GM19468 (cell line): ENCODE data around the gene KDM5B.
"Not testable (repeated sequence)": the region's sequence is repeated elsewhere in the genome, so short reads cannot be mapped to it uniquely, and the experiment has no call there.

Experiments used
- ATAC-seq: cut with Tn5 transposase; IDR thresholded peaks from one replicate; pipeline ENCODE4 v1.9.1; 2021; ENCODE audit warnings: mild to moderate bottlenecking, moderate library complexity, moderate number of reproducible peaks; ENCODE audit not compliant: unreplicated experiment; ENCODE audit errors: extremely low read depth

KDM5B gene

DNA sequence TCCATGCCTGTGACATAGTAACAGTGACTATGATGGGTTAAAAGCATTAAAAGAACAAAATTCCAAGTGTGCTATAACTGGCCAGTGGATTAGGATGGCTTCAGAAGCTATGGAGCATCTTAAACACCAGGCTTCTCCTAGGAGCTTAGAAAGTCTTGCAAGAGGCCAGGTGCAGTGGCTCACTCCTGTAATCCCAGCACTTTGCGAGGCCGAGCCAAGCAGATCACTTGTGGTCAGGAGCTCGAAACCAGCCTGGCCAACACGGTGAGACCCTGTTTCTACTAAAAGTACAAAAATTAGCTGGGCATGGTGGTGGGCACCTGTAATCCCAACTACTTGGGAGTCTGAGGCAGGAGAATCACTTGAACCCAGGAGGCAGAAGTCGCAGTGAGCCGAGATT is 85.2 kb downstream of the KDM5B start:
- not testable (repeated sequence) for ATAC-seq

DNA sequence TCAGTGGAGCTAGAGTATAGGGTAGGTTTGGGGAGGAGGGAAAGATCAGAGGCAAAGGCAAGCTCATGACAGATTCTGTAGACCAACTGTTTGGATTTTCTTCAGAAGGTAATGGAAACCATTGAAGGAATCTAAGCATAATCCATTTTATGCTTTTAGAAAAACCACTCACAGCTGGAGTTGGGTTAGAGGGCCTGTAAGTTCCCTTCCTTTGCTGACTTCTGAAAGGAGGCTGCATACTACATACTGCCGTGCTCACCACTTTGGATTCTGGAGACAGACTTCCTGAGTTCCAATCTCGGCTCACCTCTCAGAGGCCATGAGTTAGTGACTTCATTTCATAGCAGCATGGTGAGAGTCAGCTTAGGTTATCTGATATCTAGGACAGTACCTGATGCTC is 91.6 kb downstream of the KDM5B start:
- ATAC-seq: no peak

- not testable (repeated sequence) for ATAC-seq
Measured at GRCh38 chr1:202714202-202714601, 94.0 kb downstream of the KDM5B start.

DNA sequence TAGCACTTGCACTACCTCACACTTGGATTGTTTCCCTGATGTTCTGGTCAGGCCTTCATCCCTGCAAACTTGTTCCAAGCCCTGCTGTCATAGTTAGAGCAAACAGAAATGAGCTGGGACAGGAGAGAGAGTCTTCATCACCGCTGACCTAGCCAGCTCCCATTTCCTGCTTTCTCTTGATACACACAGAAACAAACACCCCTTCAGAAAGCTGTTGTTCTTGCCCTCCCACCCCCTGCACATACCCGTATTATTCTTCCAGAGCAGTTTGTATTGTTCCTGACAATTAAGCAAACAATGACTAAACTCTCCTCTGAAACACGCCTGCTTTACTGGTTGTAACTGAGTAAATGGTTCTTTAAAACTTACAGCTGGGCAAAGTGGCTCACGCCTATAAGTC is 95.1 kb downstream of the KDM5B start:
- no peak for ATAC-seq

DNA sequence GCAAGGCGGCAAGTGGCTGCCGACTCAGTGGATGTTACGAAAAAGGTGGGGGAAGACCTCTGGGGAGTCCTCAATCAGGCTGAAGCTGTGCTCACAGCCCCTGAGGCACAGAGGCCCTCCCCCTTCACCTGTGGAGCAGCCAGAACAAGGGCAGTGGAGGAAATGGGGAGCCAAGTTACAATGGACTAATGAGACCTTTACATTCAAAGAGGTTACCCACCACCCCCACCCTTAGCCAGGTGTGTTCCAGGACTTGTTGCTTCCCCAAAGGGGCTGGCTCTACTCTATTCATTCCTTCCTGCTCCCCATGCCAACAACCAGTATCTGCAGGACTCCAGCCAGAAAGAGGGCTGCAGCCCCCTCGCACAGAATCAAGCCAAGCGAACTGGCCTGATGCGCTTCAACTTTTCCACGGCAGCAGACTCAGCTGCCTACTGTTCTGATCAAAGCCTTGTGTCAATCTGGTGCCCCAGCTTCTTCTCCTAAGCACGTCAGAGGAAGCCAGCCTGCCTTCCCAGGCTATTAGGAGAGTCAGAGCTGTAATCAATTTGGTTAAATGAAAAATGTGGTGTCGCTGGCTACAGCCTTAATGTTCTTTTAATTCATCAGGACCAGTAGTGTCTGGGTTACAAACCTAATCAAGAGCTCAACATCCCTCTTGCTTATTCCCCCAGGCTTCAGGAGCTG is 96.1 kb downstream of the KDM5B start:
- ATAC-seq: no peak

DNA sequence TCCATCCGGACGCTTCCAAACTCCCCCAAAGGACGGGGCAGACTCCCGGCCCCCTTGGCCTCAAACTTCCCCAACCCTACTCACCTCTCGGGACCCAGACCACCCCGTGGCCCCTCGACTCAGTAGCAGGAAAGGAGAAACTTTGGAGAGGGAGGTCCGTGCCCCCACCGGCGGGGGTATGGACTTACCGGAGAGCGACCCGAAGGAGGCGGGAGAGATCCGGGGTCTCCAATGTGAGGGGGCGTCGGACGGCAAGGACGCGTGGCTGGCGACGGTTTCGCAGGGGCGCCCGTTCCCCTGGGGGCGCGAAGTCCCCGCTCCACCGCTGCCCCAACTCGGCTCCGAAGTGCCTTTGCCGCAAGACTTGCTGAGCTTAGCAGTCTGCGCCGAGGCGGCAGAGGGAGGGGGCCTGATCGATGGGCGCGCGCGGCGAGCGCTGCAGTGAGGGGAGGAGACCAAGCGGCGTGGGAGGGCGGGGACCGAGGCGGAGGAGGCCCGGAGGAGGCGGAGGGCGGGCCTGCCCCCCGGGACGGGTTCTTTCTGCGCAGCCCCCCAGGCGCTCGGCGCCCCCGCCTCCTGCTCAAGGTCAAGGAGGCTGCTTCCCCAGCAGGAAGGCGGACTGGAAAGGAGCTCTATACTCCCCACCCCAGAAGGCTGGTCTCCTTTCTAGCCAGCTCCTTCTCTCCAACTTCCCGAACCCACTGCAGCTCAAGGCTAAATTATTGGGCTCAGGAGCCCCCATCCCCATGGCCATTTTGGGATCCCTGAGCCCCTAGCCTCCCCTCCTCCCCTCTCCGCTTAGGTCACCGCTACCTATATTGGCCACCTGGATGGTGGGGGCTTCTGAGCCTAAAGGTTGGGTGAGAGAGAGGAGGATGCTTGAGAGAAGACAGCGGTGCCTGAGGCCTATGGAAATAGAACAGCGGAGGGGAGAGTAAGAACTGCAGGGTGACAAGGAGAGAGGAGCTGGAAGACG is 97.9 kb downstream of the KDM5B start, which contains the start of gene SYT2:
Gene SYT2, minus strand, starts transcription at position 385 of the 976 bp plus-strand sequence. CDS start 104,682 bp downstream, outside the sequence.
- ATAC-seq: no peak

DNA sequence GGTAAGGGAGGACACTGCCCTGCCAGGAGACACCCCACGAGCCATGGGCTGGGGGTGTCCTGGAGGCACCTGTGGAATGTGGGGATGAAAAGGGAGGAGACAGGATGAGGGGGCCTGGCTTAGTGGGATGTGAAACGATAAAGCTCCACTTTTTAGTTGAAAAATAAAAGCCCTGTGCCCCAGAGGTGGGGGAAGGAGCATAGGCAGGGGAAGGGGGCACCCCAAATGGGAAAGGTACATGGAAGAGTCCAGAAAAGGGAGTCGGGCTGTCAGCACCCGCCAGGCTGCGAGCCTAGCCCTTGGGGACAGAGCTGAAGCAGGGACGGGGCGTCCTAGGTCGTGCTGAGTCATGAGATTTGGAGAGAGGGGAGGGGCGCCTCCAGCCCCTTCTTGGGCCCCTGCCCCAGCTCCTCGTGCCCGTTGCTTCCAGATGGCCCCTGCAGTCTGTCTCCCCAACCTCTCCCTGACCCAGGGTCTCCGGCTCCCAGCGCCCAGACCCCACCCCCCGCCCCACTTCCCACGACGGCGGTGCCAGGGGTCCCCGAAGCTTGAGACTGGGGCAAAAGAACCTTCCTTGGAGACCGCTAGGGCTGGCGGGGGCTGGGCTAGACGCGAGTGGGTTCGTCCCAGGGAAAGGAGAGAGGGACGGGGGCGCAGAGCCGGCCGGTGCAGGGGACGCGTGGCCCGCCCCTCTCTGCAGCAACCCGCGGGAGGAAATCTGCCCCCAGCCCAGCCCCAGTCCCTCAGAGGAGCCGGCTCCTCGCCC is 98.8 kb downstream of the KDM5B start:
- ATAC-seq: no peak

DNA sequence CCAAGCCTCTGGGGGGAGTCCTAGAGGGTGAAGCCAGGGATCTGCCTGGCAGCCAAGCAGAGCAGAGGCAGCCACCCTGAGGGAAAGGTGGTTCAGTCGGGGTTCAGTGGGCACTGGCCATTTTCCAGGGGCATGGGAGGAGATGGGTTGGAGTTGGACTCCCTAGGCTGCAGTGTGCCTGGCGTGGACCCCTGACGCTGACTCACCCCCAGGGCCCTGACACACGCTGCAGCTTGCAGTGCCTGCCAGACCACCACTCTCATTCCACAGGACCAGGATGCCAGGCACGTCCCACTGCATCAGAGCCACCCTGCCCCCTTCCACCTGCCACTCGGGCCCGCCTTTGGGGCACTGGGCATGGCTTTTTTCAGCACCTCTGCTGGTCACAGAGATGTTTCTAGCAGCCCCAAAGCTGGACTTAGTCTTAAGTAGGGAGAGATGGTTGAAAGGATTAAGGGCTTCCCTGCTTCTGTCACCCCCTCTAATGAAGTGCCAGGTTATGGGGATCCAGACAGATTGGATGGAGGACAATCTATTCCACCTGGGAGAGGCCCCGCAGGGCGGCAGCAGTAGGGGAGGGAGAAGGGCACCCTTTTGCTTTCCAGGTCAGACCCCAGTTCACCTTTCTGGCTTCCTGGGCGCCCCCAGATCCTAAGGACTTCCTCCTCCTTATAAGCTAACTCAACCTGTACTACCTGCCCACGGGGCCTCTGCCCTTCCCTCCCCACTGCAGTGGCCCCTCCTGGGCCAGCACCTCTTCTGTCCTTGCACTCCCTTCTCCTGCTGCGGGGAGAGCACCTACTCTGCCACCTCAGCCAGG is 99.6 kb downstream of the KDM5B start:
- ATAC-seq: no peak

- no peak for ATAC-seq
Measured at GRCh38 chr1:202706851-202707250, 101.4 kb downstream of the KDM5B start.

GRCh38 chr1:202704601-202705000 is 103.6 kb downstream of the KDM5B start:
- no peak for ATAC-seq

DNA sequence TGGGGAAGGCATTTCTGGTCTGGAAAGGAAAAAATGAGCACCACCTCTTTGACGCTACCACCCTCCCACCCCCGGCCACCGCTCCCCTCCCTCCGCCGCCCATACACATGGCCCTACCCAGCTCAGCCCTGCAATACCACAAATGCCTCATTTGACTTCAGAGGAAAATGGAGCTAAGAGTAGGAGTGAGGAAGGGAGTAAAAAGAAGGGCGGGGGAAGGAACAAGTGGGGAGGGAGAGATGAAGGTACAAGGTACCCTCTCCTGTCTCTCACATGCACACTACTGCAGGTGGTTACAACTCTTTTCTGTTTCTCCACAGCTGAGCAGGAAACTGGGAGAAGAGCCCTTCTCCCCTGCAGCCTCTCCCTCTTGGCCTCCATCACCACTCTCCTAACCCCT is 105.0 kb downstream of the KDM5B start:
- no peak for ATAC-seq

GRCh38 chr1:202702088-202702487 is 106.1 kb downstream of the KDM5B start:
- no peak for ATAC-seq

DNA sequence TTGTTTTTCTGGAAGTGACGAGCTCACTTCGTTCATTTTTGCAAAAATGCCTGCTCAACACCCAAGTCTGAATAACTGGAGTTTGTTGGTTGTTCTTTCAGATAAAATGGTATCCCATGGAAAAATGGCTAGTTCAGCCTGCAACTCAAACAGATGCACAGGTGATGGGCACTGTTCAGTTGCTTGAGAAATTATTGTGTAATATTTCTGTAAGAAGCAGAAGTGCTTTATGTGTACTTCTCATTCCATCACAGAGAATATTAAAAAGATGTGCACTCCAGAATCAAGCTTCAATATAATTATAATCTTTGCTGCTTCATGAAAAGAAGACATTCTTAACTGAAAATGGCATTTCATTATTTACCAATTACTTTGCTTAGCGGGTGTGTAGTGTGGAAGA is 107.0 kb downstream of the KDM5B start:
- ATAC-seq: no peak

GRCh38 chr1:202700061-202700460 is 108.2 kb downstream of the KDM5B start:
- ATAC-seq: no peak

GRCh38 chr1:202698276-202698675 is 109.9 kb downstream of the KDM5B start:
- ATAC-seq: no peak

GRCh38 chr1:202697038-202697437 is 111.2 kb downstream of the KDM5B start:
- no peak for ATAC-seq

- ATAC-seq: no peak
Measured at GRCh38 chr1:202694314-202694713, 113.9 kb downstream of the KDM5B start.

DNA sequence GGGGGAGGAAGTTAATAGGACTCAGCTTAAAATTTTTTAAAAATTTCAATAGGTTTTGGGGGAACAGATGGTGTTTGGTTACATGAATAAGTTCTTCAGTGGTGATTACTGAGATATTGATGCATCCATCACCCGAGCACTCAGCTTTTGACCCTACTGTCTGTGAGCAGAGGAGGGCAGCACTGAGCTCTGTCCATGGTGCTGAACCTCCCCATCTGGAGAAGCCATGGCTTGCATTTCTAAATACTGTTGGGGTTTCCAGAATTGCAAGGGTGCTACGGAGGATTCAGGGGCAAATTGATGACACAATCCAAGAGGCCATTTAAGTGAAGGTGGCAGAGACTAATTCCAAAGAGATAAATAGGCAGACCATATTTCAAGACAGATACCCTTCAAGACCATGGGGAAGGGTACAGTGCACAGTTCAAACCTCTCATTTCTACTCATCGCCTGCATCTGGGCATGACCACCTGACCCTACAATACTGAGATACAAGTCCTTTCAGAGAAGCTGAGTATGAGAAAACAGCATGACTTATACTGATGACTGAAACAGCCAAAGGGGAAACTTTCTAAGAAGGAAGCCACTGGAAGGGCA is 115.2 kb downstream of the KDM5B start:
- ATAC-seq: no peak

DNA sequence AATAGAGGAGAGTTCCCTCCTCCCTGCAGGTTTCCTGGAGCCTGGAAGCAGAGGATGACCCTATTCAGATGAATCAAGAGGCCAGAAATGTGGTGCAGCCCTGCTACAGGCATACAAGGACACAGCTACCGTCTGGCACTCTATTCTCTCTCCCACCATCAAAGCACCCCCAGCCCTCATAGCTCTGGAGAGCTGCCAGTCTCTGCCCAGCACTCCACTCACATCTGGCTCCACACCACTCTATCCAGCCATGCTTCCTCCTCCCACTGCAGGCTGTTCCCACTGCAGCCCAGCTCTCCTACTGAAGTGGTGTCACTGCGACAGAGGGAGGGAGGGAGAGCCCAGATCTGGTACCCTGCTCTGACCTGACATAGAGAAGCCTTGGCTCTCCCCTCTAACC is 116.4 kb downstream of the KDM5B start:
- no peak for ATAC-seq
